Stimulated activated naive CD8-positive, alpha-beta T cell treated with anti-CD3 and anti-CD28 coated beads, Interleukin-15, Interleukin-2, amounts not matched to agents 100 ng/mL and 50 ng/mL, for 24 hours (primary cell): ENCODE data around the gene HCN3.

Experiments
- H3K27ac Mint-ChIP-seq: one replicate; pipeline ENCODE4 v1.8.0; 2021; ENCODE audit warnings: mild to moderate bottlenecking, mixed read lengths
- H3K27me3 Mint-ChIP-seq: one replicate; pipeline ENCODE4 v1.8.0; 2021; ENCODE audit warnings: mixed read lengths
- H3K36me3 Mint-ChIP-seq: one replicate; pipeline ENCODE4 v1.8.0; 2021; ENCODE audit warnings: low read depth, mixed read lengths
- H3K4me1 Mint-ChIP-seq: one replicate; pipeline ENCODE4 v1.8.0; 2021; ENCODE audit warnings: low read depth, mixed read lengths
- H3K4me3 Mint-ChIP-seq: one replicate; pipeline ENCODE4 v1.8.0; 2021; ENCODE audit warnings: mild to moderate bottlenecking, mixed read lengths
- H3K9me3 Mint-ChIP-seq: one replicate; pipeline ENCODE4 v1.8.0; 2021; ENCODE audit warnings: mixed read lengths

Gene HCN3

GRCh38 chr1:155307247-155307740, 30.0 kb downstream of the HCN3 start:
- H3K4me3 Mint-ChIP-seq: peak overlapping the region; percentile 97
- H3K36me3 Mint-ChIP-seq: peaks cover 29% of the 10 kb centered on the region
- H3K27me3 Mint-ChIP-seq: no peaks in the 10 kb centered on the region
- peaks cover 32% of the 10 kb centered on the region for H3K4me1 Mint-ChIP-seq
- peak overlapping the region; percentile 98 for H3K27ac Mint-ChIP-seq
- no peaks in the 10 kb centered on the region for H3K9me3 Mint-ChIP-seq

DNA sequence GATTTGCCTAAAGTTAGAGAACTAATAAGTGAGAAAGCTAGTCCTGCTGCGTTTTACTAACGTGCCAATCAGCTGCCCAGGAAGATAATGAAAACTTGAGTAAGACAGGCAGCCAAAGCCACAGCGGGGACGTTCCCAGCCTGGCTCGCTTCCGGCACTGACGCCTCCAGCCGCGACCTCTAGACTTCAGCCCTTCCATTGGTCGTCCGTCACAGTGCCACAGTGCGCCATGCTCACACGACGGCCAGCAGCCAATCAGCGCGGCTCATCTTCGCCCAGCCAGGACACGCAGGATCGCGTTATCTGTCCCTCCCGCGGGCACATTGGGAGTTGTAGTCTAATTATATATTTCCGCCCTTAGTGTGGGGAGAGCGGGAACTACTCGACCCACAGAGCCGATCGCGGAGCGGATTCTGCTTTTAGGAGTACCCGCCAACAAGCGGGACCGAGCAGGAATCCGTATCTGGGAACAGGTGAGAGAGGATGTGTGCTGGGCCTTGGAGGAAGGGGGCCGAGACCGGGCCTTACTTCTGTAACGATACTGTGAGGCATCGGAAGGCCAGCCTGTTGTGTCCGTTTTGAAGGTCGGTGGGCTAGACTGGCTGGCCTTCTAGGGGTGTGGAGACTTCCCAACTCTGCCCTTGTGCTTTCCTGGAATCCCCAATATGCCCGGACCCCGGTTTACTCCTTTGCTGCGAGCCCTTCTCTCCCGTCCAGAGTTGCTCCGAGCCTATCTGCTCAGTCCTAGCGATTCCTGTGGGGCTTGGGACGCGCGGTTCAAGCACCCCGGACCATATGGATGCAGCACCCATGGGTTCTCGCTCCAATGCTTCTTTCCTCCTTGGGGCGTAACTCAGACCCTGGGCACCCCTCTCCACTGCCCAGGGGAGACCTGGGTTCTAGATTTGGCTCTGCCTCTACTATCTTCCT, 31.5 kb downstream of the HCN3 start, which contains the start of gene FDPS:
FDPS (plus strand) TSS at position 374 of the 930 bp plus-strand sequence. CDS start 924 bp downstream, outside the sequence.
- Mint-ChIP-seq H3K4me3 (peak within 1 kb of the TSS; percentile 97), H3K9me3 (no peaks in the 10 kb centered on the region), H3K27ac (peak within 1 kb of the TSS; percentile 98), H3K36me3 (peaks cover 41% of the 10 kb centered on the region), H3K27me3 (no peaks in the 10 kb centered on the region), H3K4me1 (peaks cover 34% of the 10 kb centered on the region)

DNA sequence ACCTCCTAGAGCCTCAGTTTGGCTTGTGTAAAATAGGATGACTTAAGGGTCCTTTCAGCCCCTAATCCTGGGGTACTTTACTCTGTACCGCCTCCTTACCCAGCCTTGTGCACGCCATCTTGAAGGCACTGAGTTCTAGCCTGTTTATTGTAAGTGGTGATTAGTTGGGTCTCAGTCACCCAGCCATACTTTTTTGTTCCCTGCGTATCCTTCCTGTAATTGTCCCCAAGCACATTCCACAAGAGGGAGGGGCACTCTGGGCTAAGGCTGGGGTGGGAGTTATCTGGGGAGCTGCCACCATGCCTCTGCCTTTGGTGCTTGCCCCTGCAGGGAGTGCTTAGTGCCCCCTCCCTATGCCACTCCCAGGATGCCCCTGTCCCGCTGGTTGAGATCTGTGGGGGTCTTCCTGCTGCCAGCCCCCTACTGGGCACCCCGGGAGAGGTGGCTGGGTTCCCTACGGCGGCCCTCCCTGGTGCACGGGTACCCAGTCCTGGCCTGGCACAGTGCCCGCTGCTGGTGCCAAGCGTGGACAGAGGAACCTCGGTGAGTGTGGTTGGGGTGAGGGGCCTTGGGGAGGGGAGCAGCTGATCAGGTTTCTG, 32.3 kb downstream of the HCN3 start:
- Mint-ChIP-seq H3K27ac (peak overlapping the region; percentile 98), H3K4me3 (peak overlapping the region; percentile 97), H3K9me3 (no peaks in the 10 kb centered on the region), H3K36me3 (peaks cover 46% of the 10 kb centered on the region), H3K27me3 (no peaks in the 10 kb centered on the region), H3K4me1 (peaks cover 34% of the 10 kb centered on the region)

DNA sequence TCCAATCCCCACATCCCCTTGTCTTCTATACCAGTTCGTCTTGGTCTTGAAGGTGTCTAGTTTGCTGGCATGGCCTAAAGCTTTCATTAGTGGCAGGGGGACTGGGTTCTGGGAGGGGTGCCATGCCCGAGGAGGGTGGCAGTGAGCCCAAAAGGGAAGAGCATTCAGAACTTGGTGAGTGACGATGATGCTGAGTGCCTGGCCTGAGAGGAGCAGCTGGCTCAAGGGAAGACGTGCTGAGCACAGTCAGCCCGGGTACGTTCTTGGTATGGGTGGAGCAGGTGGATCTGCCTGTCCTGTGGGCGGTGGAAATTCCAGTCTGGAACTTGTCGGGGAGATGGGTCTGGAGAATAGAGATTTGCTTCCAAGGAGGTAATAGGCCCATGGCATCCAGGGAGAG, 36.0 kb downstream of the HCN3 start:
- H3K4me3 Mint-ChIP-seq: no peak overlapping the region
- H3K27me3 Mint-ChIP-seq: no peaks in the 10 kb centered on the region
- no peaks in the 10 kb centered on the region for H3K9me3 Mint-ChIP-seq
- H3K27ac Mint-ChIP-seq: no peak overlapping the region
- peaks cover 26% of the 10 kb centered on the region for H3K4me1 Mint-ChIP-seq
- H3K36me3 Mint-ChIP-seq: peaks cover 64% of the 10 kb centered on the region

DNA sequence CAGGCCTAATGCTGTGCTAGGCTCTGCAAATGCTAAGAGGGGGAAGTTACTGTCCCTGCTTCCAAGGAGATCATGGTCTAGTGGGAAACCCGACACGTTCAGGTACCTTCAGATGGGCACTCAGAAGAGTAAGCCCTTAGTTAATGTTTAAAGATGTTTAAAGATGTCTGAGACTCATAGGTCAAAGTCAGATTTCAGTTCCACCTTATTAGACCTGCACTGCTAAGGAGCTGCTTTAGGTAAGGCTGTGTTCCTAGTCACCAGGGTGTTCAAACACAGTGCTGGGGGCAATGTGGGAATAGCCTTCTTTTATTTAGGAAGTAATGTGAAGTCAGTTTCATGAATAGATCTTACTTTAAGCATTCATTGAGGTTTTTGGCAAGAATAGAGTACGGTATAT, 39.7 kb downstream of the HCN3 start:
- Mint-ChIP-seq H3K4me3 (no peak overlapping the region), H3K36me3 (peaks cover 55% of the 10 kb centered on the region), H3K27me3 (no peaks in the 10 kb centered on the region), H3K4me1 (peaks cover 23% of the 10 kb centered on the region), H3K9me3 (no peaks in the 10 kb centered on the region), H3K27ac (no peak overlapping the region)

DNA sequence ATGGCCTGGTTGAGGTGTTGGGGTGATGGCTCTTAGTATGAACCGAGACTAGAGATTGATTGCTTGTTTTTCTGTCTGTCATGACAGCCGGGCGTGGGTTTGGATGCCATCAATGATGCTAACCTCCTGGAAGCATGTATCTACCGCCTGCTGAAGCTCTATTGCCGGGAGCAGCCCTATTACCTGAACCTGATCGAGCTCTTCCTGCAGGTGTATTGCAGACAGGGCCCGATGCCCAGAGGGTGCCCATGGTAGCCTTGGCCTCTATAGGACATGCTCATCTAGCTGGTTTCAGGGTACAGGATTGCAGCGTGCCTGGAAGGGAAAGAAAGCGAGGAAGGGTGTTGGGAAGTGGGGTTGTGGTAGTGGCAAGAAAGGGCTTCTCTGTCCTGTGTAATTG, 40.8 kb downstream of the HCN3 start:
- no peak overlapping the region for H3K4me3 Mint-ChIP-seq
- no peaks in the 10 kb centered on the region for H3K27me3 Mint-ChIP-seq
- peaks cover 51% of the 10 kb centered on the region for H3K36me3 Mint-ChIP-seq
- peaks cover 27% of the 10 kb centered on the region for H3K4me1 Mint-ChIP-seq
- no peaks in the 10 kb centered on the region for H3K9me3 Mint-ChIP-seq
- no peak overlapping the region for H3K27ac Mint-ChIP-seq

DNA sequence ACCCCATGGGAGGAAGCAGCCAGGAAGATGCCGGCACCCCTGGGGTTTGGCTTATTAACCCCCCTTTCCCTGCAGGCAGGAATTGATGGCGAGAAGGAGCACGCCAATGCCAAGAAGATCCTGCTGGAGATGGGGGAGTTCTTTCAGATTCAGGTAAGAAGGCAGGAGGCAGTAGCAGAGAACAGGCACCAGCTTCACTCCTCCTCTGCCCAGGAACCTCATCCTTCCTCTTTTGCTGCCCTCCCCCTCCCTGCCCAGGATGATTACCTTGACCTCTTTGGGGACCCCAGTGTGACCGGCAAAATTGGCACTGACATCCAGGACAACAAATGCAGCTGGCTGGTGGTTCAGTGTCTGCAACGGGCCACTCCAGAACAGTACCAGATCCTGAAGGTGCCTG, 42.3 kb downstream of the HCN3 start:
- H3K27ac Mint-ChIP-seq: no peak overlapping the region
- peaks cover 27% of the 10 kb centered on the region for H3K4me1 Mint-ChIP-seq
- no peaks in the 10 kb centered on the region for H3K27me3 Mint-ChIP-seq
- peaks cover 40% of the 10 kb centered on the region for H3K36me3 Mint-ChIP-seq
- no peaks in the 10 kb centered on the region for H3K9me3 Mint-ChIP-seq
- no peak overlapping the region for H3K4me3 Mint-ChIP-seq

DNA sequence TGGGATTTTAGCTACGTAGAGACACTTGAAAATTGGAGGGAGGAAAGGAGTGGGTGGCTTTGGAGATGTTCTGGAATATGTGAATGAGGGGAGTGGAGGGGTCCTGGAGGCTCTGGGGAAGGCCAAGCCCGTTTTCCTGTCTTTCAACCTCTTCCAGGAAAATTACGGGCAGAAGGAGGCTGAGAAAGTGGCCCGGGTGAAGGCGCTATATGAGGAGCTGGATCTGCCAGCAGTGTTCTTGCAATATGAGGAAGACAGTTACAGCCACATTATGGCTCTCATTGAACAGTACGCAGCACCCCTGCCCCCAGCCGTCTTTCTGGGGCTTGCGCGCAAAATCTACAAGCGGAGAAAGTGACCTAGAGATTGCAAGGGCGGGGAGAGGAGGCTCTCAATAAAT, 43.0 kb downstream of the HCN3 start:
- Mint-ChIP-seq H3K36me3 (peaks cover 34% of the 10 kb centered on the region), H3K27me3 (no peaks in the 10 kb centered on the region), H3K27ac (no peak overlapping the region)

DNA sequence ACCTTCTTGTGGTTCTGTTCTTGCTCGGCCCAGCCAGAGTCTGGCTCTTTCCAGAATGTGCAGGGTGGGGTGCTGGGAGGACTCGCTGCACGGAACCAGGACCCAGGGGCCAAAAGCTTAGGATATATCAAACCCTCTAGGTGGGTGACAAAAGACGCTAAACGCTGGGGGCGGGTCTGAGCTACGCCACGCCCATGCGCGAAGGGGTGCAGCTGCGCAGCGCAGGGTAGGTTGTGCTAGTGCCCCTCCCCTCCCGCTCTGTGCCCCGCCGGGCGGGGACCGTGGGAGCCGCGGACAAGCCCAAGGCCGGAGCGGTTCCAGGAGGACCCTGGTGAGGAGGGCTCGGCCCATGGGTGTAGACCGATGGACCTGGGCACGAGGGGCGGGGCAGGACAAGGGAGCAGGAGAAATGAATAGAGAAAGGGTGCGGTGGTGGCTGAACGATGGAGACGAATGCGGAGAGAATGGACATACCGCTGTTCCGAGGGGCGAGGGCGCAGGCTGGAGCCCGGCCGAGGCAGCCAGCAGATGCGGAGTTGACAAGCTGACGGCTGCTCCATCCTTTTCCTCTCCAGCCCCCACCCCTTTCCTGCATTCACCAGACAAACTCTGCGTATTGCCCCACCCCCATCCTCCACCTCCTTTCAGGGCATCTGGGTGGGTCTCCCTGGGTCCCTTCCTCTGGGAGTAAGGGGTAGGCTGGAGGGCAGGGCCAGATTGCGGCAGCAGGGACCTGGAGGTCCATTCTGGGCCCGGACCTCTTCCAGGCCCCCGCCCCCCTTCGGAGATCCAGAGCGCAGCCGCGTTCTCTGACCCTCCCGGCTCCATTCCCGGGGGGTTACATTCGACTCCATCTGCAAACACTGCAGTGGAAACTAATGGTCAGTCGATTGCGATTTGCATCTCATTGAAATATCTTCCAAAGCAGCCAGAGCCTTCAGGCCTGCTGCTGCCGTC, 43.7 kb downstream of the HCN3 start, which contains the start of gene RUSC1:
RUSC1 (plus strand) TSS at position 234 of the 957 bp plus-strand sequence. CDS start 880 bp downstream, outside the sequence.
- Mint-ChIP-seq H3K36me3 (peaks cover 34% of the 10 kb centered on the region), H3K9me3 (no peaks in the 10 kb centered on the region), H3K27ac (no peak within 1 kb of the TSS), H3K4me1 (peaks cover 28% of the 10 kb centered on the region), H3K27me3 (no peaks in the 10 kb centered on the region), H3K4me3 (peak within 1 kb of the TSS; percentile 73)

More for the DNA sequence above, 43.0 kb downstream of the HCN3 start:
- H3K4me3 Mint-ChIP-seq: peak overlapping the region; percentile 63
- peaks cover 27% of the 10 kb centered on the region for H3K4me1 Mint-ChIP-seq
- no peaks in the 10 kb centered on the region for H3K9me3 Mint-ChIP-seq

DNA sequence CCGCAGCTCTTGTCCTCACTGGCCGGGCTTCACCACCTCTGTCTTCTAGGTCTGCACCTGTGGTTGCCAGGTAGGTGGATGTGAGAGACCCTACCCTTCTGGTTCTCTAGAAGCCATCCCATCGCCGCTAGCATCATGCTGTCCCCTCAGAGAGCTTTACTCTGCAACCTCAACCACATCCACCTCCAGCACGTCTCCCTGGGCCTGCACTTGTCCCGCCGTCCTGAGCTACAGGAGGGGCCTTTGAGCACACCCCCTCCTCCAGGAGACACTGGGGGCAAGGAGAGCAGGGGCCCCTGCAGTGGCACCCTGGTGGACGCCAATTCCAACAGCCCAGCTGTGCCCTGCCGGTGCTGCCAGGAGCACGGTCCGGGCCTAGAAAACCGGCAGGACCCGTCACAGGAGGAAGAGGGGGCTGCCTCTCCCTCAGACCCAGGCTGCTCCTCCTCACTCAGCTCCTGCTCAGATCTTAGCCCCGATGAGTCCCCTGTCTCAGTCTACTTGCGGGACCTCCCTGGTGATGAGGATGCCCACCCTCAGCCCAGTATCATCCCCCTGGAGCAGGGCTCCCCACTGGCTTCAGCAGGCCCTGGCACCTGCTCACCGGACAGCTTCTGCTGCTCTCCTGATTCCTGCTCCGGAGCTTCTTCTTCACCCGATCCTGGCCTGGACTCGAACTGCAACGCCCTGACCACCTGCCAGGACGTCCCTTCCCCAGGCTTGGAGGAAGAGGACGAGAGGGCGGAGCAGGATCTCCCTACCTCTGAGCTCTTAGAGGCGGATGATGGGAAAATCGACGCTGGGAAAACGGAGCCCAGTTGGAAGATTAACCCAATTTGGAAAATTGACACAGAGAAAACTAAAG, 44.6 kb downstream of the HCN3 start:
- H3K9me3 Mint-ChIP-seq: no peaks in the 10 kb centered on the region
- peaks cover 32% of the 10 kb centered on the region for H3K4me1 Mint-ChIP-seq
- no peaks in the 10 kb centered on the region for H3K27me3 Mint-ChIP-seq
- H3K36me3 Mint-ChIP-seq: peaks cover 30% of the 10 kb centered on the region
- peak overlapping the region; percentile 73 for H3K4me3 Mint-ChIP-seq
- no peak overlapping the region for H3K27ac Mint-ChIP-seq

DNA sequence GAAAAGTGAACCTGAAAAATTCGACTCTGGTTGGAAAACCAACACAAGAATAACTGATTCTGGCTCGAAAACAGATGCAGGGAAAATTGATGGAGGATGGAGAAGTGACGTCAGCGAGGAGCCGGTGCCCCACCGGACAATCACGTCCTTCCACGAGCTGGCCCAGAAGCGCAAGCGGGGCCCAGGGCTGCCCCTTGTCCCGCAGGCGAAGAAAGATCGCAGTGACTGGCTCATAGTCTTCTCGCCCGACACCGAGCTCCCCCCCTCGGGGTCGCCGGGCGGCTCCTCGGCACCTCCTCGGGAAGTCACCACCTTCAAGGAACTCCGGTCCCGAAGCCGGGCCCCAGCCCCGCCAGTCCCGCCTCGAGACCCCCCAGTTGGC, 45.3 kb downstream of the HCN3 start:
- H3K36me3 Mint-ChIP-seq: peaks cover 26% of the 10 kb centered on the region
- no peaks in the 10 kb centered on the region for H3K27me3 Mint-ChIP-seq
- peak overlapping the region; percentile 73 for H3K4me3 Mint-ChIP-seq
- peaks cover 32% of the 10 kb centered on the region for H3K4me1 Mint-ChIP-seq
- H3K9me3 Mint-ChIP-seq: no peaks in the 10 kb centered on the region
- H3K27ac Mint-ChIP-seq: no peak overlapping the region

DNA sequence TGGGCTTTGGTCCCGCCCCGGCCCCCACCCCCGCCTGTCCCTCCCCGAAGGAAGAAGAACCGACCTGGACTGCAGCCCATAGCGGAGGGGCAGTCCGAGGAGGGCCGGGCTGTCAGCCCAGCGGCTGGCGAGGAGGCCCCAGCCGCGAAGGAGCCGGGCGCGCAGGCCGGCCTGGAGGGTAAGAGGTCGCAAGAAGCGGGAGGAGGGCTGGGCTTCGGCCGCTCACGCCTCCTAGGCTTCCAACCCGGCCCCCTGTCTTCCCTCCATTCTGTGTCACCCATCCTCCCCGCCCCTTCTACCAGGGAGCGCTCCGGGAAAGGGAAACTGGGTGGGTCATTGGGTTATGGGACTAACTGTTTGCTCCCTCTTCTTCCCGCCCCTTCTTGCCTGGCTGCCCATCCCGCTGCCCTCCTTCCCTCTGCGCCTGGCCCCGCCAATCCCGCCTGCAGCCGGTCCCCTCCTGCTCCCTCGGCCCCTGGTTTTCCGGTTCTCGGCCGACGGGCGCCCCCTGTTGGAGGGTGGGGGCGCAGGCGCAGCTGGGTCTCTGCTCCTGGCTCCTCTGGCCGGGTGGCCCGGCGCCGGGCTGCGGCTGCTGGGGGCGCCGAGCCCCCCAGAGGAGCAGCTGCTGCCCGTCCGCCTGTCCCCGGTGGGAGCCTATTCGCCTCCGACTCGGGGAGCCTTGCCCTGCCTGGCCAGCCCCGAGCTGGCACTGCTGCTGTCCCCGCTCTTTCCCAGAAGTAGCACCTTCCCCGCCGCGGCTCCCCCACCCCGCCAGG, 45.9 kb downstream of the HCN3 start:
- Mint-ChIP-seq H3K36me3 (peaks cover 22% of the 10 kb centered on the region), H3K27me3 (no peaks in the 10 kb centered on the region), H3K27ac (peak overlapping the region; percentile 67), H3K9me3 (no peaks in the 10 kb centered on the region), H3K4me1 (peaks cover 32% of the 10 kb centered on the region), H3K4me3 (peak overlapping the region; percentile 83)

- peaks cover 22% of the 10 kb centered on the region for H3K36me3 Mint-ChIP-seq
- no peaks in the 10 kb centered on the region for H3K27me3 Mint-ChIP-seq
- peak overlapping the region; percentile 83 for H3K4me3 Mint-ChIP-seq
- no peaks in the 10 kb centered on the region for H3K9me3 Mint-ChIP-seq
- peak overlapping the region; percentile 26 for H3K27ac Mint-ChIP-seq
- H3K4me1 Mint-ChIP-seq: peaks cover 32% of the 10 kb centered on the region
Observed at GRCh38 chr1:155323729-155324036, 46.4 kb downstream of the HCN3 start.
